NB4 (cell line): ENCODE data around the gene MCTP1.

Experiments used
- DNase-seq: peaks from one replicate; pipeline ENCODE4 v3.0.0; 2010; ENCODE audit warnings: low read depth
- H3K4me3 ChIP-seq: one replicate; pipeline ENCODE4 v1.5.1; 2011; ENCODE audit warnings: mild to moderate bottlenecking, low read depth, low read length, moderate library complexity
- MYC ChIP-seq: IDR thresholded peaks from 2 replicates; pipeline ENCODE4 v1.6.1; 2011; ENCODE audit warnings: low read depth, low read length
- POLR2A ChIP-seq: IDR thresholded peaks from 2 replicates; pipeline ENCODE4 v1.6.1; 2011; ENCODE audit warnings: mild to moderate bottlenecking; ENCODE audit not compliant: insufficient read length; ENCODE audit errors: extremely low read depth
- TF ChIP-seq, protein P1 (sequence below): IDR thresholded peaks from 2 replicates; pipeline ENCODE4 v1.6.1; 2011; ENCODE audit warnings: low read depth, low read length
- TF ChIP-seq, protein P2 (sequence below): IDR thresholded peaks from one replicate; pipeline ENCODE4 v1.5.1; 2012; ENCODE audit warnings: low read depth, low read length

MCTP1 gene

GRCh38 chr5:94771742-94772141 is 513.2 kb downstream of the MCTP1 start:
- TF ChIP-seq, protein P1, sequence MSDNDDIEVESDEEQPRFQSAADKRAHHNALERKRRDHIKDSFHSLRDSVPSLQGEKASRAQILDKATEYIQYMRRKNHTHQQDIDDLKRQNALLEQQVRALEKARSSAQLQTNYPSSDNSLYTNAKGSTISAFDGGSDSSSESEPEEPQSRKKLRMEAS, result no peak
- TF ChIP-seq POLR2A (no peak), MYC (no peak)
- TF ChIP-seq, protein P2, sequence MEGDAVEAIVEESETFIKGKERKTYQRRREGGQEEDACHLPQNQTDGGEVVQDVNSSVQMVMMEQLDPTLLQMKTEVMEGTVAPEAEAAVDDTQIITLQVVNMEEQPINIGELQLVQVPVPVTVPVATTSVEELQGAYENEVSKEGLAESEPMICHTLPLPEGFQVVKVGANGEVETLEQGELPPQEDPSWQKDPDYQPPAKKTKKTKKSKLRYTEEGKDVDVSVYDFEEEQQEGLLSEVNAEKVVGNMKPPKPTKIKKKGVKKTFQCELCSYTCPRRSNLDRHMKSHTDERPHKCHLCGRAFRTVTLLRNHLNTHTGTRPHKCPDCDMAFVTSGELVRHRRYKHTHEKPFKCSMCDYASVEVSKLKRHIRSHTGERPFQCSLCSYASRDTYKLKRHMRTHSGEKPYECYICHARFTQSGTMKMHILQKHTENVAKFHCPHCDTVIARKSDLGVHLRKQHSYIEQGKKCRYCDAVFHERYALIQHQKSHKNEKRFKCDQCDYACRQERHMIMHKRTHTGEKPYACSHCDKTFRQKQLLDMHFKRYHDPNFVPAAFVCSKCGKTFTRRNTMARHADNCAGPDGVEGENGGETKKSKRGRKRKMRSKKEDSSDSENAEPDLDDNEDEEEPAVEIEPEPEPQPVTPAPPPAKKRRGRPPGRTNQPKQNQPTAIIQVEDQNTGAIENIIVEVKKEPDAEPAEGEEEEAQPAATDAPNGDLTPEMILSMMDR, result no peak
- H3K4me3 ChIP-seq, result no peak overlapping the region
- no peak for DNase-seq

DNA sequence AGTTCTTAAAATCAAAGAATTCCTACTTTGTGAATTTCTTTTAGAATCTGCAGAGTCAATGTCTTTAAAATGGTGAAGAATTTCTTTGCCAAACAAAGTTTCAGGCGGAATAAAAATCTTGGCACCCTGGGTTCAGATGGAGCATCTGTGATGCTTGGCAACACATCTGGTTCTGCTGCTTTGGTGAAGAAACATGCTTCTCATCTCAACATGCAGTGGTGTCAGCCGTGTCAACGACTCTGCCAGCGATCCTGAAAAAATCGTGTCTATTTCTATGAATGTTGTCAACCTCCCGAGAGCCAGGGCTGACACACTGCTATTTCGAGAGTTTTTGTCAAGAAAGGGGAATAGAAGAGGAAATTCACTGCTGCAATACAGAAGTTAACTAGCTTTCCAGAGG is 514.9 kb downstream of the MCTP1 start:
- no peak overlapping the region for H3K4me3 ChIP-seq
- TF ChIP-seq POLR2A (no peak), MYC (no peak)
- TF ChIP-seq, protein P2, result no peak
- TF ChIP-seq, protein P1, result no peak
- no peak for DNase-seq

DNA sequence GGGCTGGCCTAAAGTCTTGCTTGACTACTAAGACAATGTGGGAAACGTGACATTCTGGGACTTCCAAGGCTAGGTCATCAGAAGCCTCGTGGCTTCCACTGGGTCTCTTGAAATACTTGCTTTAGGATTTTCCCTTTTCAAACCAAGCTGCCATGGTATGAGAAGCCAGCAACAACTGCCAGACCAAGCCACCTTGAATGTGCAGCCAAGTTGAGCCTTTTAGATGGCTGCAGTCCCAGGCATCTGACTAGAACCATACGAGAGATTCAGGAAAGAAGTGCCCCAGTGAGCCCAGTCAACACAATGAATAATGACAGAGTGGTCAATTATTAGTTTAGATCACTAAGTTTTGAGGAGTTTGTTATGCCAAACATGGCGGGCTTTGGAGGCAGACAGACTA is 523.1 kb downstream of the MCTP1 start:
- no peak for DNase-seq
- TF ChIP-seq MYC (no peak), POLR2A (no peak)
- TF ChIP-seq, protein P1, result no peak
- TF ChIP-seq, protein P2, result no peak
- H3K4me3 ChIP-seq, result no peak overlapping the region

GRCh38 chr5:94761055-94761454 is 523.8 kb downstream of the MCTP1 start:
- no peak overlapping the region for H3K4me3 ChIP-seq
- DNase-seq, result no peak
- TF ChIP-seq, protein P1, result no peak
- TF ChIP-seq MYC (no peak), POLR2A (no peak)
- TF ChIP-seq, protein P2, result no peak

DNA sequence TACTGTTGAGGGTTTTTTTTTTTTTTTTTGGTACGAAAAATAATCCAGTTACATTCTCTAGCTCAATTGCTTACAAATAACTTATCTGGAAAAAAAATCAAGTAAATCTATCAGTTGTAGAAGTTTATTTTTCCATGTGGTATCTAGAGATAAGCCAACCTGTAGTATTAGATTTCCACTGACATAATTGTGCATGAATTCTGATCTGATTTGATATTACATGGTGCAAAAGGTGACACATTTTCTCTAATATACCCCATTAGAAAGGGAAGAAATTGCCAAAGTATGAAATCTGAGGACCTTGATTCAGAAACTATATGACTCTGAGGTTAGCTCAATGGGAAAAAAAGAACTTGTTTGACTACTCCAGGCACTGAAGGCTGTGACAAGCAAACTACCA is 524.9 kb downstream of the MCTP1 start:
- H3K4me3 ChIP-seq, result no peak overlapping the region
- DNase-seq, result no peak
- TF ChIP-seq POLR2A (no peak), MYC (no peak)
- TF ChIP-seq, protein P1, result no peak
- TF ChIP-seq, protein P2, result no peak

GRCh38 chr5:94759022-94759421 is 525.9 kb downstream of the MCTP1 start:
- H3K4me3 ChIP-seq, result no peak overlapping the region
- TF ChIP-seq, protein P1, result no peak
- no peak for TF ChIP-seq MYC
- no peak for TF ChIP-seq POLR2A
- TF ChIP-seq, protein P2, result no peak
- DNase-seq, result no peak
